ENCODE results near the gene CPS1.

The CPS1 gene

DNA sequence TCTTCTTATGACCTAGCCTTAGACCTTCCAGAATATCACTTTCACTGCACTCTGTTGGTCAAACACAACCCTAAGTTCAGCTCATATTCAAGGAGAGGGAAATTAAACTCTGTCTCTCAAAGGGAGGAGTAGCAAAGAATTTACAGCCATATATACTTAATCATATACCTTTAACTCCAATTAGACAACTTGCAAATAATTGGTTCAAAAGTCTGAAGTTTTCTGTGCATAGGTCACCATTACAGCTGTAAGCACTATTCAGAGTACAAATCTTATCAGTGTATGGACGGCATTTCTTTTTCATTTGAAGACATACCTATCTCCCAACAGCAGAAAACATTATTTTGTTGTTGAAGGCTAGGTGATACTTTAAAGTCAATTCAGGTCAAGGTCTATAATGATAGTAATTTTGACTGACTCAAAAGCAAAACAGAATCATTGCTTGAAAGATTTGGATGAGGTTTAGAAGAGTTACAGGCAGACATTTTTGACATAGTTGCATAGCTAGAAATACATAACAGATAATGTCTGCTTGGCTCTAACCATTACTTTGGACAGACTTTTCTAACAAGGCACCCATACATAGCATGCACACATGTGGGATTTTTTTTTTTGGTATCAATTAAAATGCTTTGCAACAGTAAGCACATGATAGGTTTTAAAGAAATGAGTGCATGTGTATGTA lies 131.5 kb downstream of the CPS1 start:
- no peaks in the 10 kb centered on the region for H3K36me3 ChIP-seq (ENCODE audit: low read length)
- no peak for TF ChIP-seq EZH2phosphoT487 (conservative IDR thresholded peaks at IDR 0.05; ENCODE audit: low read length)
- TF ChIP-seq, protein P1, sequence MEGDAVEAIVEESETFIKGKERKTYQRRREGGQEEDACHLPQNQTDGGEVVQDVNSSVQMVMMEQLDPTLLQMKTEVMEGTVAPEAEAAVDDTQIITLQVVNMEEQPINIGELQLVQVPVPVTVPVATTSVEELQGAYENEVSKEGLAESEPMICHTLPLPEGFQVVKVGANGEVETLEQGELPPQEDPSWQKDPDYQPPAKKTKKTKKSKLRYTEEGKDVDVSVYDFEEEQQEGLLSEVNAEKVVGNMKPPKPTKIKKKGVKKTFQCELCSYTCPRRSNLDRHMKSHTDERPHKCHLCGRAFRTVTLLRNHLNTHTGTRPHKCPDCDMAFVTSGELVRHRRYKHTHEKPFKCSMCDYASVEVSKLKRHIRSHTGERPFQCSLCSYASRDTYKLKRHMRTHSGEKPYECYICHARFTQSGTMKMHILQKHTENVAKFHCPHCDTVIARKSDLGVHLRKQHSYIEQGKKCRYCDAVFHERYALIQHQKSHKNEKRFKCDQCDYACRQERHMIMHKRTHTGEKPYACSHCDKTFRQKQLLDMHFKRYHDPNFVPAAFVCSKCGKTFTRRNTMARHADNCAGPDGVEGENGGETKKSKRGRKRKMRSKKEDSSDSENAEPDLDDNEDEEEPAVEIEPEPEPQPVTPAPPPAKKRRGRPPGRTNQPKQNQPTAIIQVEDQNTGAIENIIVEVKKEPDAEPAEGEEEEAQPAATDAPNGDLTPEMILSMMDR (IDR thresholded peaks at IDR 0.05; ENCODE audit: insufficient read depth, low read length, poor library complexity, severe bottlenecking): no peak

DNA sequence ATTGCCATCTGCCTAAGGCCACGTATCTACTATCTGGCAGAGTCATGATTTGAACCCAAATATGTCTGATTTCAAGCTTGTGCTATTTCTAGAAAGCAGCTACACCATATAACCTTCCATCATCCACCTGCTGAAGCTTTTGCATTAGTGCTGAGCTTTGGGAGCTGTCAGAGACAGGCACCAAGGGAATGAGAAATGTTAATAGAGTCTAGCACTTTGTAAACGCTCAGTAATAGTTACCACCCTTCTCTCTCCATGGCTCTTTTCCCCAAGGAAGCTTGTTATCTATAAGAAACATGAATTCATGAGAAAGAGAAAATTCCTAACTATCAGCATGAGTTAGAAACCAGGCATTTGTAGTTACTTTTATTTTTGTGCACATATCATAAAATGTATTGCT lies 151.5 kb downstream of the CPS1 start:
- Histone ChIP-seq H3K9me3 (ENCODE audit: insufficient read depth, low read length) (no peaks in the 10 kb centered on the region), H3K79me2 (ENCODE audit: insufficient read depth, low read length) (no peaks in the 10 kb centered on the region), H3F3A (ENCODE audit: insufficient read depth) (no peaks in the 10 kb centered on the region), H3K27ac (ENCODE audit: low read depth, low read length) (no peak overlapping the region), H4K20me1 (ENCODE audit: low read depth, low read length) (no peaks in the 10 kb centered on the region), H3K4me3 (ENCODE audit: insufficient read depth, low read length, poor library complexity, severe bottlenecking) (no peak overlapping the region), H3K9me2 (replicated peaks; ENCODE audit: insufficient read depth, low read length) (no peaks in the 10 kb centered on the region), H3K4me2 (ENCODE audit: low read depth, low read length, poor library complexity, severe bottlenecking) (no peak overlapping the region), H3K9ac (ENCODE audit: low read length) (no peak overlapping the region), H3K36me3 (ENCODE audit: low read length) (no peaks in the 10 kb centered on the region), H3K27me3 (ENCODE audit: low read length) (no peaks in the 10 kb centered on the region), H2AFZ (ENCODE audit: low read depth, low read length, severe bottlenecking) (no peak overlapping the region)
- TF ChIP-seq, protein P1 (IDR thresholded peaks at IDR 0.05; ENCODE audit: insufficient read depth, low read length, poor library complexity, severe bottlenecking): no peak
- no peak for TF ChIP-seq EZH2phosphoT487 (conservative IDR thresholded peaks at IDR 0.05; ENCODE audit: low read length)

More for the DNA sequence above, 131.5 kb downstream of the CPS1 start:
- Histone ChIP-seq H4K20me1 (ENCODE audit: low read depth, low read length) (no peaks in the 10 kb centered on the region), H3K9ac (ENCODE audit: low read length) (no peak overlapping the region), H3K27me3 (ENCODE audit: low read length) (no peaks in the 10 kb centered on the region), H3K9me3 (ENCODE audit: insufficient read depth, low read length) (no peaks in the 10 kb centered on the region), H3K4me3 (ENCODE audit: insufficient read depth, low read length, poor library complexity, severe bottlenecking) (no peak overlapping the region), H2AFZ (ENCODE audit: low read depth, low read length, severe bottlenecking) (no peak overlapping the region), H3K79me2 (ENCODE audit: insufficient read depth, low read length) (no peaks in the 10 kb centered on the region), H3K4me2 (ENCODE audit: low read depth, low read length, poor library complexity, severe bottlenecking) (no peak overlapping the region), H3K27ac (ENCODE audit: low read depth, low read length) (no peak overlapping the region), H3F3A (ENCODE audit: insufficient read depth) (no peaks in the 10 kb centered on the region), H3K9me2 (replicated peaks; ENCODE audit: insufficient read depth, low read length) (no peaks in the 10 kb centered on the region)

DNA sequence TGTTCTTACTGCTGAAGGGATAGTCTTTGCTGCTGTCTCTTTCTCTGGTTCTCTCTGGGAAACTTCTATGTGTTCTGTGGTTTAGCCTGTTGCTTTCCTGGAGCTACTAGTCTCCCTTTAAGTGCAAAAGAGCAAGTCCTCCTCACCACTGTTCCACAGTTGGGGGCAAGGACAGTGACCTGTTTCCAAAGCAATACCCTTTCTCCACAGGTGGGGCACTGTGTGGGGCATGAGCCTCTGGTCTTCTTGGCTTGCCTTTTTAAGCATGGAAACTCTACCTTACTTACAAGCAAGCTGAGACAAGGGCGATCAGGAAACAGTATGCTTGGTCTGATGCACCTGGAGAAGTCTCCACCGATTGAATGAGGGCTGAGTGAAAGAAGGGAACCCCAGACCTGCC lies 156.7 kb downstream of the CPS1 start:
- H3K4me2 ChIP-seq (ENCODE audit: low read depth, low read length, poor library complexity, severe bottlenecking): no peak overlapping the region
- no peaks in the 10 kb centered on the region for H3K79me2 ChIP-seq (ENCODE audit: insufficient read depth, low read length)
- H4K20me1 ChIP-seq (ENCODE audit: low read depth, low read length): no peaks in the 10 kb centered on the region
- H3K36me3 ChIP-seq (ENCODE audit: low read length): no peaks in the 10 kb centered on the region
- TF ChIP-seq EZH2phosphoT487 (conservative IDR thresholded peaks at IDR 0.05; ENCODE audit: low read length): no peak
- TF ChIP-seq, protein P1 (IDR thresholded peaks at IDR 0.05; ENCODE audit: insufficient read depth, low read length, poor library complexity, severe bottlenecking): no peak
- H3K9me2 ChIP-seq (replicated peaks; ENCODE audit: insufficient read depth, low read length): no peaks in the 10 kb centered on the region
- no peaks in the 10 kb centered on the region for H3K27me3 ChIP-seq (ENCODE audit: low read length)
- H3K4me3 ChIP-seq (ENCODE audit: insufficient read depth, low read length, poor library complexity, severe bottlenecking): no peak overlapping the region
- no peaks in the 10 kb centered on the region for H3F3A ChIP-seq (ENCODE audit: insufficient read depth)
- H3K9ac ChIP-seq (ENCODE audit: low read length): no peak overlapping the region
- no peak overlapping the region for H3K27ac ChIP-seq (ENCODE audit: low read depth, low read length)
- no peaks in the 10 kb centered on the region for H3K9me3 ChIP-seq (ENCODE audit: insufficient read depth, low read length)
- no peak overlapping the region for H2AFZ ChIP-seq (ENCODE audit: low read depth, low read length, severe bottlenecking)

Data from SU-DHL-6 (cell line).